ENCODE results near the gene SLC23A2. TPM values are rescaled to one million over a fixed set of nuclear protein-coding genes. Genes with fewer than 3 reads are reported as not detected.
A peak's percentile ranks its signal among the peaks of the same experiment; 100 is the strongest.

Gene SLC23A2
- total RNA-seq, 4 donors from 2014 or later = 10.5 to 29.0 (median 20.4) TPM

- peaks cover 48% of the 10 kb centered on the region for H3K4me1 ChIP-seq
Measured at GRCh38 chr20:4810426-4811019, 190.8 kb downstream of the SLC23A2 start.

GRCh38 chr20:4809707-4810106, 191.6 kb downstream of the SLC23A2 start:
- Histone ChIP-seq H3K36me3 (no peaks in the 10 kb centered on the region), H3K4me3 (no peak overlapping the region), H3K9me3 (no peaks in the 10 kb centered on the region), H3K27ac (no peak overlapping the region), H3K4me1 (peaks cover 40% of the 10 kb centered on the region), H3K27me3 (no peaks in the 10 kb centered on the region)
- peak; percentile 20 to 63 for DNase-seq (ENCODE audit: low spot score in 2 of 2)
- WGBS = 26% methylated on average over 5 of the region's 8 CpGs
- TF ChIP-seq POLR2AphosphoS5 (IDR thresholded peaks at IDR 0.05) = no peak
- no peak for TF ChIP-seq POLR2A (IDR thresholded peaks at IDR 0.05)
- TF ChIP-seq EP300 (IDR thresholded peaks at IDR 0.05) = no peak
- TF ChIP-seq CTCF (IDR thresholded peaks at IDR 0.05) = no peak

More at GRCh38 chr20:4810426-4811019, 190.8 kb downstream of the SLC23A2 start:
- peak; percentile 37 to 43 for DNase-seq (ENCODE audit: low spot score in 2 of 2)
- no peaks in the 10 kb centered on the region for H3K27me3 ChIP-seq
- H3K9me3 ChIP-seq = no peaks in the 10 kb centered on the region
- no peak overlapping the region for H3K4me3 ChIP-seq
- no peak for TF ChIP-seq POLR2AphosphoS5 (IDR thresholded peaks at IDR 0.05)
- TF ChIP-seq POLR2A (IDR thresholded peaks at IDR 0.05) = no peak
- TF ChIP-seq CTCF (IDR thresholded peaks at IDR 0.05) = no peak
- no peak for TF ChIP-seq EP300 (IDR thresholded peaks at IDR 0.05)
- H3K27ac ChIP-seq = peak overlapping the region; percentile 55
- no peaks in the 10 kb centered on the region for H3K36me3 ChIP-seq
- 71% methylated on average over 8 of the region's 8 CpGs for WGBS

GRCh38 chr20:4808872-4809271, 192.4 kb downstream of the SLC23A2 start:
- H3K27ac ChIP-seq = no peak overlapping the region
- H3K4me1 ChIP-seq = peaks cover 34% of the 10 kb centered on the region
- no peaks in the 10 kb centered on the region for H3K36me3 ChIP-seq
- H3K4me3 ChIP-seq = no peak overlapping the region
- no peak for DNase-seq (ENCODE audit: low spot score in 2 of 2)
- 43% methylated on average over 1 of the region's 1 CpG for WGBS
- no peaks in the 10 kb centered on the region for H3K9me3 ChIP-seq
- H3K27me3 ChIP-seq = no peaks in the 10 kb centered on the region
- TF ChIP-seq POLR2AphosphoS5 (IDR thresholded peaks at IDR 0.05) (no peak), POLR2A (IDR thresholded peaks at IDR 0.05) (no peak), EP300 (IDR thresholded peaks at IDR 0.05) (no peak), CTCF (IDR thresholded peaks at IDR 0.05) (no peak)

- no peak overlapping the region for H3K4me3 ChIP-seq
- WGBS = 73% methylated on average over 18 of the region's 18 CpGs
- peaks cover 1% of the 10 kb centered on the region for H3K36me3 ChIP-seq
- peak overlapping the region; percentile 24 for H3K27ac ChIP-seq
- DNase-seq (ENCODE audit: low spot score in 2 of 2) = no peak
- peaks cover 20% of the 10 kb centered on the region for H3K4me1 ChIP-seq
- H3K9me3 ChIP-seq = no peaks in the 10 kb centered on the region
- TF ChIP-seq POLR2AphosphoS5 (IDR thresholded peaks at IDR 0.05) (no peak), CTCF (IDR thresholded peaks at IDR 0.05) (no peak), POLR2A (IDR thresholded peaks at IDR 0.05) (no peak), EP300 (IDR thresholded peaks at IDR 0.05) (no peak)
- no peaks in the 10 kb centered on the region for H3K27me3 ChIP-seq
Measured at GRCh38 chr20:4805663-4806449, 195.5 kb downstream of the SLC23A2 start.

- DNase-seq (ENCODE audit: low spot score in 2 of 2) = no peak
- Histone ChIP-seq H3K9me3 (no peaks in the 10 kb centered on the region), H3K27ac (no peak overlapping the region), H3K4me1 (peaks cover 3% of the 10 kb centered on the region), H3K4me3 (no peak overlapping the region), H3K36me3 (peaks cover 13% of the 10 kb centered on the region), H3K27me3 (no peaks in the 10 kb centered on the region)
- WGBS = 74% methylated on average over 3 of the region's 3 CpGs
- TF ChIP-seq POLR2AphosphoS5 (IDR thresholded peaks at IDR 0.05) (no peak), EP300 (IDR thresholded peaks at IDR 0.05) (no peak), CTCF (IDR thresholded peaks at IDR 0.05) (no peak), POLR2A (IDR thresholded peaks at IDR 0.05) (no peak)
Measured at GRCh38 chr20:4802527-4802926, 198.8 kb downstream of the SLC23A2 start.

All from suprapubic skin (tissue), 4 donors.